ENCODE measurements around the gene MTMR12. TPM values are rescaled to one million over a fixed set of nuclear protein-coding genes. Genes with fewer than 3 reads are reported as not detected.

MTMR12 gene
- total and polyA plus RNA-seq, 2 of the 8 experiments (the other 6 are each of a cell fraction or from before 2014, with no cell fraction given): 19.1 to 59.3 TPM

- peaks cover 0 to 4% of the 10 kb centered on the region in 2 experiments; a peak in 1 of 4 replicates for H3K9me3 ChIP-seq (ENCODE audit: insufficient read depth in 2 of 2, low read depth in 1 of 2, low read length in 1 of 2)
- no peak overlapping the region for H2BK12ac ChIP-seq (ENCODE audit: low read depth, low read length)
- 89% methylated on average over 9 of the region's 10 CpGs; no CpG with 5 or more reads in 1 of the 2 experiments for WGBS, 2 experiments (ENCODE audit: extremely low coverage in 1 of 2, insufficient coverage in 1 of 2, insufficient read length in 1 of 2, insufficient replicate concordance in 2 of 2, low coverage in 1 of 2, low lambda C conversion rate in 2 of 2, missing lambda C conversion rate in 1 of 2)
- H2BK5ac ChIP-seq (ENCODE audit: low read depth, low read length): no peak overlapping the region
- no peaks in the 10 kb centered on the region for H3K36me3 ChIP-seq (ENCODE audit: control insufficient read depth in 2 of 4, insufficient read depth in 4 of 4, low read length in 3 of 4)
- no peak overlapping the region for H3K4me3 ChIP-seq (ENCODE audit: extremely low read depth in 1 of 4, insufficient read depth in 2 of 4, low read depth in 3 of 4, low read length in 4 of 4)
- H3K56ac ChIP-seq (replicated peaks; ENCODE audit: insufficient read length, low read depth, low read length): no peak overlapping the region
- DNase-seq (ENCODE audit: low read depth in 1 of 2, low spot score in 2 of 2): peak in 1 of 2 experiments; percentile 36
- H4K20me1 ChIP-seq (replicated peaks in 1 of 2; ENCODE audit: control insufficient read depth in 1 of 2, insufficient read depth in 2 of 2, low read length in 2 of 2): no peaks in the 10 kb centered on the region
- no peak overlapping the region for H3K9ac ChIP-seq (replicated peaks in 1 of 4; ENCODE audit: extremely low read depth in 1 of 4, low read depth in 3 of 4, low read length in 3 of 4)
- H4K5ac ChIP-seq (ENCODE audit: insufficient read length, low read depth, low read length): no peak overlapping the region
- TF ChIP-seq MAFK (IDR thresholded peaks at IDR 0.05; ENCODE audit: low read depth, low read length) (no peak), BCL11A (IDR thresholded peaks at IDR 0.05; ENCODE audit: low read depth in 2 of 2, low read length in 2 of 2) (no peak), CBX5 (IDR thresholded peaks at IDR 0.05; ENCODE audit: low read depth, low read length) (no peak), SIRT6 (IDR thresholded peaks at IDR 0.05; ENCODE audit: low read length) (no peak), SP2 (IDR thresholded peaks at IDR 0.05; ENCODE audit: low read length) (no peak), FOSL1 (IDR thresholded peaks at IDR 0.05; ENCODE audit: insufficient read depth, low read depth, low read length) (no peak)
- H3K79me1 ChIP-seq (ENCODE audit: low read depth, low read length): no peaks in the 10 kb centered on the region
- no peak overlapping the region for H3K4ac ChIP-seq (replicated peaks; ENCODE audit: insufficient read length, low read depth, low read length)
- H3K4me2 ChIP-seq (ENCODE audit: insufficient read depth in 1 of 2, low read depth in 2 of 2, low read length in 2 of 2): no peak overlapping the region
- H3K23ac ChIP-seq (ENCODE audit: insufficient read length): no peak overlapping the region
- no peak overlapping the region for H2BK15ac ChIP-seq (ENCODE audit: low read length)
- no peak overlapping the region for H2BK20ac ChIP-seq (ENCODE audit: low read length)
- ChIA-PET POLR2A (ENCODE audit: partially characterized antibody) (no interaction called here), CTCF (ENCODE audit: partially characterized antibody) (interaction anchor here (1.0 to 9.4 kb wide), 5 partner anchors 9 to 495 kb away, joined by 3 to 87 read pairs (median 5); no protein-coding TSS in a partner anchor)
- H3K4me1 ChIP-seq (replicated peaks in 1 of 4; ENCODE audit: control insufficient read depth in 3 of 4, insufficient read depth in 4 of 4, low read length in 3 of 4): peaks cover 0 to 4% (median 0%) of the 10 kb centered on the region in 4 experiments; a peak in 1 of 7 replicates
- no peak overlapping the region for H4K91ac ChIP-seq (replicated peaks; ENCODE audit: insufficient read length, low read length)
- H3K23me2 ChIP-seq (ENCODE audit: low read depth, low read length): no peaks in the 10 kb centered on the region
- H2AFZ ChIP-seq (ENCODE audit: low read length): no peak overlapping the region
- no peak for FAIRE-seq
- H3K79me2 ChIP-seq (ENCODE audit: control insufficient read depth in 1 of 2, insufficient read depth in 2 of 2, low read length in 2 of 2): no peaks in the 10 kb centered on the region
- no peak overlapping the region for H2BK120ac ChIP-seq (replicated peaks; ENCODE audit: low read depth, low read length)
- H3K27me3 ChIP-seq (replicated peaks in 1 of 4; ENCODE audit: control insufficient read depth in 3 of 4, extremely low read depth in 1 of 4, insufficient read depth in 3 of 4, low read length in 3 of 4): no peaks in the 10 kb centered on the region
- no peak overlapping the region for H3K14ac ChIP-seq (ENCODE audit: insufficient read length)
- no peak overlapping the region for H3K18ac ChIP-seq (ENCODE audit: extremely low read depth, low read length)
- H4K8ac ChIP-seq (ENCODE audit: extremely low read depth, insufficient read depth, low read length): 0 out of 2 replicates have a peak overlapping the region, but pooled peaks have one; percentile 57
- no peak overlapping the region for H2AK5ac ChIP-seq (ENCODE audit: low read depth, low read length)
- H3K27ac ChIP-seq (ENCODE audit: low read depth, low read length): no peak overlapping the region
Measured at GRCh38 chr5:32320576-32320975, 7.8 kb upstream of the MTMR12 start.

Data from H1 (cell line).